BJ (cell line): ENCODE results near the gene C19orf25. TPM values are rescaled to one million over a fixed set of nuclear protein-coding genes. Genes with fewer than 3 reads are reported as not detected.

Experiments used
- CTCF ChIA-PET: fragments of 350-600 bp; formaldehyde crosslinking; extraction: SDS; loops from one replicate; lab custom pipeline; 2021; ENCODE audit warnings: antibody characterized with exemption, inconsistent platforms; lab: Yijun Ruan, JAX
- POLR2A ChIA-PET: fragments of 300-600 bp; sonication (Branson Sonifier 250); formaldehyde crosslinking; extraction: SDS; loops from one replicate; lab custom pipeline; 2021; ENCODE audit warnings: antibody characterized with exemption; lab: Charles Lee
- DNase-seq: peaks from one replicate; pipeline ENCODE4 v3.0.0-alpha.2; 2011; ENCODE audit warnings: low read depth
- H3K27me3 ChIP-seq: 2 replicates; pipeline ENCODE4 v1.6.0; 2011; ENCODE audit warnings: low read length; ENCODE audit not compliant: control insufficient read depth, insufficient read depth
- H3K36me3 ChIP-seq: 2 replicates; pipeline ENCODE4 v1.5.1; 2011; ENCODE audit warnings: low read length; ENCODE audit not compliant: control insufficient read depth, insufficient read depth
- H3K4me3 ChIP-seq: 2 replicates; pipeline ENCODE4 v1.5.1; 2011; ENCODE audit warnings: low read depth, mild to moderate bottlenecking, control low read depth, low read length
- polyA plus RNA-seq: library from polyadenylated mRNA; depleted of rRNA; stranded (reverse); fragments of >200 nt; gene quantifications from 2 replicates; pipeline ENCODE4 v1.2.3, GENCODE V29; 2011
- TF ChIP-seq, protein P1 (sequence below): IDR thresholded peaks from 2 replicates; pipeline ENCODE4 v1.5.1; 2011; ENCODE audit warnings: low read depth, mild to moderate bottlenecking, control low read depth, inconsistent platforms, low read length, moderate library complexity; ENCODE audit not compliant: insufficient read depth

C19orf25 gene
- polyA plus RNA-seq, 1 experiment = 32.6 TPM

DNA sequence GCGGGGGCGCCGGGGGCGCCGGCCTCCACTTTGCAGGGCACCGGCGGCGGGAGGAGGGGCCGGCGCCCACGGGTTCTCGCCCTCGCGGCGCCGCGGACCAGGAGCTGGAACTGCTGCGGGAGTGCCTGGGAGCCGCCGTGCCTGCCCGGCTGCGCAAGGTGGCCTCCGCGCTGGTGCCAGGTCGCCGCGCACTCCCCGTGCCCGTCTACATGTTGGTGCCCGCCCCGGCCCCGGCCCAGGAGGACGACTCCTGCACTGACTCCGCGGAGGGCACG, 11.9 kb downstream of the C19orf25 start:
- ChIA-PET POLR2A (no interaction called here), CTCF (interaction anchor here (0.9 to 4.3 kb wide), 5 partner anchors 9 to 36 kb away, joined by 3 to 21 read pairs (median 5); no protein-coding TSS in a partner anchor)
- peaks cover 23% of the 10 kb centered on the region for H3K27me3 ChIP-seq
- H3K36me3 ChIP-seq = no peaks in the 10 kb centered on the region
- TF ChIP-seq, protein P1, sequence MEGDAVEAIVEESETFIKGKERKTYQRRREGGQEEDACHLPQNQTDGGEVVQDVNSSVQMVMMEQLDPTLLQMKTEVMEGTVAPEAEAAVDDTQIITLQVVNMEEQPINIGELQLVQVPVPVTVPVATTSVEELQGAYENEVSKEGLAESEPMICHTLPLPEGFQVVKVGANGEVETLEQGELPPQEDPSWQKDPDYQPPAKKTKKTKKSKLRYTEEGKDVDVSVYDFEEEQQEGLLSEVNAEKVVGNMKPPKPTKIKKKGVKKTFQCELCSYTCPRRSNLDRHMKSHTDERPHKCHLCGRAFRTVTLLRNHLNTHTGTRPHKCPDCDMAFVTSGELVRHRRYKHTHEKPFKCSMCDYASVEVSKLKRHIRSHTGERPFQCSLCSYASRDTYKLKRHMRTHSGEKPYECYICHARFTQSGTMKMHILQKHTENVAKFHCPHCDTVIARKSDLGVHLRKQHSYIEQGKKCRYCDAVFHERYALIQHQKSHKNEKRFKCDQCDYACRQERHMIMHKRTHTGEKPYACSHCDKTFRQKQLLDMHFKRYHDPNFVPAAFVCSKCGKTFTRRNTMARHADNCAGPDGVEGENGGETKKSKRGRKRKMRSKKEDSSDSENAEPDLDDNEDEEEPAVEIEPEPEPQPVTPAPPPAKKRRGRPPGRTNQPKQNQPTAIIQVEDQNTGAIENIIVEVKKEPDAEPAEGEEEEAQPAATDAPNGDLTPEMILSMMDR = no peak
- no peak for DNase-seq
- H3K4me3 ChIP-seq = no peak overlapping the region

DNA sequence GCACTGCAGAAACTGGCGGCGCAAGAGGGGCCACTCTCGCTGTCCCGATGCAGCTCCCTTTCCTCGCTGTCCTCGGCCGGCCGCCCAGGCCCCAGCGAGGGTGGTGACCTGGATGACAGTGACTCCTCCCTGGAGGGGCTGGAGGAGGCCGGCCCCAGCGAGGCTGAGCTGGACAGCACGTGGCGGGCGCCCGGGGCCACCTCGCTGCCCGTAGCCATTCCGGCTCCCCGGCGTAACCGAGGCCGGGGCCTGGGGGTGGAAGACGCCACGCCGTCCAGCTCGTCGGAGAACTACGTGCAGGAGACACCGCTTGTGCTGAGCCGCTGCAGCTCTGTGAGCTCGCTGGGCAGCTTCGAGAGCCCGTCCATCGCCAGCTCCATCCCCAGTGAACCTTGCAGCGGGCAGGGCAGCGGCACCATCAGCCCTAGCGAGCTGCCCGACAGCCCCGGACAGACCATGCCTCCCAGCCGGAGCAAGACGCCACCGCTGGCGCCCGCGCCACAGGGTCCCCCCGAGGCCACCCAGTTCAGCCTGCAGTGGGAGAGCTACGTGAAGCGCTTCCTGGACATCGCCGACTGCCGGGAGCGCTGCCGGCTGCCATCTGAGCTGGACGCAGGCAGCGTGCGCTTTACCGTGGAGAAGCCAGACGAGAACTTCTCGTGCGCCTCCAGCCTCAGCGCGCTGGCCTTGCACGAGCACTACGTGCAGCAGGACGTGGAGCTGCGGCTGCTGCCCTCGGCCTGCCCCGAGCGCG, 12.4 kb downstream of the C19orf25 start:
- H3K36me3 ChIP-seq = no peaks in the 10 kb centered on the region
- TF ChIP-seq, protein P1 = no peak
- H3K27me3 ChIP-seq = peaks cover 19% of the 10 kb centered on the region
- no peak for DNase-seq
- CTCF ChIA-PET = interaction anchor here (0.7 to 4.3 kb wide), 7 partner anchors 8 to 79 kb away, joined by 3 to 21 read pairs (median 5); no protein-coding TSS in a partner anchor
- H3K4me3 ChIP-seq = no peak overlapping the region
- POLR2A ChIA-PET = no interaction called here

DNA sequence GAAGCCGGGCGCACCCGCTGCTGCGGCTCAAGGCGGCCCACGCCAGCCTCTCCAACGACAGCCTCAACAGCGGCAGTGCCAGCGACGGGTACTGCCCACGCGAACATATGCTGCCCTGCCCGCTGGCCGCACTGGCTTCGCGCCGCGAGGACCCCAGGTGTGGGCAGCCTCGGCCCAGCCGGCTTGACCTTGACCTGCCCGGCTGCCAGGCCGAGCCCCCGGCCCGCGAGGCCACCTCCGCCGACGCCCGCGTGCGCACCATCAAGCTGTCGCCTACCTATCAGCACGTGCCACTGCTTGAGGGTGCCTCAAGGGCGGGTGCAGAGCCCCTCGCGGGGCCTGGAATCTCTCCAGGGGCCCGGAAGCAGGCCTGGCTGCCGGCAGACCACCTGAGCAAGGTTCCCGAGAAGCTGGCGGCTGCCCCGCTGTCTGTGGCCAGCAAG, 13.0 kb downstream of the C19orf25 start:
- no peaks in the 10 kb centered on the region for H3K36me3 ChIP-seq
- ChIA-PET POLR2A (no interaction called here), CTCF (interaction anchor here (0.7 to 4.3 kb wide), 7 partner anchors 9 to 78 kb away, joined by 3 to 21 read pairs (median 5); no protein-coding TSS in a partner anchor)
- TF ChIP-seq, protein P1 = no peak
- H3K4me3 ChIP-seq = no peak overlapping the region
- H3K27me3 ChIP-seq = peaks cover 14% of the 10 kb centered on the region
- DNase-seq = no peak

DNA sequence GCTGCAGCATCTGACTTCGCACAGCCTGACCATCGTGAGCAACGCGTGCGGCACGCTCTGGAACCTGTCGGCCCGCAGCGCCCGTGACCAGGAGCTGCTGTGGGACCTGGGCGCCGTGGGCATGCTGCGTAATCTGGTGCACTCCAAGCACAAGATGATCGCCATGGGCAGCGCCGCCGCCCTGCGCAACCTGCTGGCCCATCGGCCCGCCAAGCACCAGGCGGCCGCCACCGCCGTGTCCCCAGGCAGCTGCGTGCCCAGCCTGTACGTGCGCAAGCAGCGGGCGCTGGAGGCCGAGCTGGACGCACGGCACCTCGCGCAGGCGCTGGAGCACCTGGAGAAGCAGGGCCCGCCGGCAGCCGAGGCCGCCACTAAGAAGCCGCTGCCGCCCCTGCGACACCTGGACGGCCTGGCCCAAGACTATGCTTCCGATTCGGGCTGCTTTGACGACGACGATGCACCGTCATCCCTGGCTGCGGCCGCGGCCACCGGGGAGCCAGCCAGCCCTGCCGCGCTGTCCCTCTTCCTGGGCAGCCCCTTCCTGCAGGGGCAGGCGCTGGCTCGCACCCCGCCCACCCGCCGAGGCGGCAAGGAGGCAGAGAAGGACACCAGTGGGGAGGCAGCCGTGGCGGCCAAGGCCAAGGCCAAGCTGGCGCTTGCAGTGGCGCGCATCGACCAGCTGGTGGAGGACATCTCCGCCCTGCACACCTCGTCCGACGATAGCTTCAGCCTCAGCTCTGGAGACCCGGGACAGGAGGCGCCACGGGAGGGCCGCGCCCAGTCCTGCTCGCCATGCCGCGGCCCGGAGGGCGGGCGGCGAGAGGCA, 13.6 kb downstream of the C19orf25 start:
- TF ChIP-seq, protein P1 = peak; percentile 66
- H3K4me3 ChIP-seq = no peak overlapping the region
- ChIA-PET POLR2A (no interaction called here), CTCF (interaction anchor here (0.8 to 4.3 kb wide), 4 partner anchors 9 to 54 kb away, joined by 3 to 21 read pairs (median 6); no protein-coding TSS in a partner anchor)
- peaks cover 3% of the 10 kb centered on the region; the same call in 1 of the 2 replicates for H3K36me3 ChIP-seq
- peaks cover 11% of the 10 kb centered on the region for H3K27me3 ChIP-seq
- no peak for DNase-seq

DNA sequence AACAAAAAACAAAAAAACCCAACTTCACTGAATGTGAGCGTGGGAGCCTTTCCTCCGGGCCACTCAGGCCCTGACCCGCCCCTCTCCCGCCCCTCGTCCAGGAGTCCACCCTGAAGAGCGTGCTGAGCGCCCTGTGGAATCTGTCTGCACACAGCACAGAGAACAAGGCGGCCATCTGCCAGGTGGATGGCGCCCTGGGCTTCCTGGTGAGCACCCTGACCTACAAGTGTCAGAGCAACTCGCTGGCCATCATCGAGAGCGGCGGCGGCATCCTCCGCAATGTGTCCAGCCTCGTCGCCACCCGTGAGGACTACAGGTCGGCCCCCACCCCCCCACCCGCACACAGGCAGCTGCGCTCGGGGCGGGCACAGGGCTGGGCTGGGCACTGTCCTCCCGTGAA, 17.2 kb downstream of the C19orf25 start:
- ChIA-PET CTCF (no interaction called here), POLR2A (no interaction called here)

More for the DNA sequence above, 17.2 kb downstream of the C19orf25 start:
- TF ChIP-seq, protein P1 = no peak
- H3K36me3 ChIP-seq = peaks cover 6% of the 10 kb centered on the region; the same call in 1 of the 2 replicates
- peaks cover 10% of the 10 kb centered on the region for H3K27me3 ChIP-seq
- H3K4me3 ChIP-seq = no peak overlapping the region
- DNase-seq = no peak
